HepG2 (cell line): ENCODE measurements around the gene SMAD7. TPM values are rescaled to one million over a fixed set of nuclear protein-coding genes. Genes with fewer than 3 reads are reported as not detected.

ENCODE experiments used
- FOXK2 ChIP-seq: fragments of 450-650 bp; IDR thresholded peaks from 2 replicates; pipeline ENCODE4 v1.6.1; 2016
- HNRNPL ChIP-seq: fragments of 200-400 bp; formaldehyde crosslinking; IDR thresholded peaks from 2 replicates; pipeline ENCODE4 v1.6.1; 2017; ENCODE audit warnings: mild to moderate bottlenecking, low read depth, low read length
- HOXA5 ChIP-seq: sonication (generic); formaldehyde crosslinking; IDR thresholded peaks from 2 replicates; pipeline ENCODE4 v1.4.0; 2020; ENCODE audit warnings: missing genetic modification reagents
- MXI1 ChIP-seq: IDR thresholded peaks from 3 replicates; pipeline ENCODE4 v1.6.1; 2012; ENCODE audit warnings: low read depth, low read length, inconsistent platforms, borderline replicate concordance
- TCF12 ChIP-seq, 2 experiments: fragments of 450-650 bp in 1 of 2; sonication (generic) in 1 of 2; formaldehyde crosslinking in 1 of 2; IDR thresholded peaks; 2 replicates each; pipeline versions ENCODE4 v1.6.1 to v1.8.0; 2017 to 2022; ENCODE audit warnings: antibody characterized with exemption in 1 of 2, mild to moderate bottlenecking in 1 of 2, missing genetic modification reagents in 1 of 2, moderate library complexity in 1 of 2
- ZNF207 ChIP-seq: fragments of 450-650 bp; IDR thresholded peaks from 2 replicates; pipeline ENCODE4 v1.6.1; 2016; ENCODE audit warnings: antibody characterized with exemption, borderline replicate concordance
- ZSCAN20 ChIP-seq: sonication (generic); formaldehyde crosslinking; IDR thresholded peaks from 2 replicates; pipeline ENCODE4 v1.4.0; 2020; ENCODE audit warnings: missing genetic modification reagents, mild to moderate bottlenecking, borderline replicate concordance
- polyA plus RNA-seq, 8 experiments: library from polyadenylated mRNA; depleted of rRNA in 3 of 8; stranded (reverse) in 7 of 8; unstranded in 1 of 8; fragments of >200 nt; fragmentation: Illumina TruSeq in 4 of 8; extraction: Trizol in 4 of 8; gene quantifications; 2 replicates each; pipeline versions ENCODE4 v1.2.1 to v1.2.3, GENCODE V29; 2011 to 2016; ENCODE audit warnings: low read depth in 4 of 8, missing spikeins in 1 of 8, mixed read lengths in 1 of 8; ENCODE audit not compliant: insufficient read depth in 1 of 8
- total RNA-seq, 5 experiments: library from RNA; depleted of rRNA; stranded (reverse); fragments of >200 nt; fragmentation: Illumina TruSeq; extraction: Trizol; gene quantifications; 2 replicates each; pipeline ENCODE4 v1.2.3, GENCODE V29; 2016; ENCODE audit warnings: low read depth in 1 of 5
- TF ChIP-seq, protein P1 (sequence below): sonication (generic); formaldehyde crosslinking; IDR thresholded peaks from 2 replicates; pipeline ENCODE4 v1.4.0; 2020; ENCODE audit warnings: missing genetic modification reagents
- TF ChIP-seq, protein P2 (sequence below): sonication (generic); formaldehyde crosslinking; IDR thresholded peaks from 2 replicates; pipeline ENCODE4 v1.4.0; 2020; ENCODE audit warnings: missing genetic modification reagents, borderline replicate concordance
- TF ChIP-seq, protein P3 (sequence below): sonication (generic); formaldehyde crosslinking; IDR thresholded peaks from 2 replicates; pipeline ENCODE4 v1.4.0; 2020; ENCODE audit warnings: low read depth, missing genetic modification reagents

Gene SMAD7
- total and polyA plus RNA-seq, 2 of the 13 experiments (the other 11 are each of a cell fraction or from before 2014, with no cell fraction given) = 17.4 to 24.7 TPM

DNA sequence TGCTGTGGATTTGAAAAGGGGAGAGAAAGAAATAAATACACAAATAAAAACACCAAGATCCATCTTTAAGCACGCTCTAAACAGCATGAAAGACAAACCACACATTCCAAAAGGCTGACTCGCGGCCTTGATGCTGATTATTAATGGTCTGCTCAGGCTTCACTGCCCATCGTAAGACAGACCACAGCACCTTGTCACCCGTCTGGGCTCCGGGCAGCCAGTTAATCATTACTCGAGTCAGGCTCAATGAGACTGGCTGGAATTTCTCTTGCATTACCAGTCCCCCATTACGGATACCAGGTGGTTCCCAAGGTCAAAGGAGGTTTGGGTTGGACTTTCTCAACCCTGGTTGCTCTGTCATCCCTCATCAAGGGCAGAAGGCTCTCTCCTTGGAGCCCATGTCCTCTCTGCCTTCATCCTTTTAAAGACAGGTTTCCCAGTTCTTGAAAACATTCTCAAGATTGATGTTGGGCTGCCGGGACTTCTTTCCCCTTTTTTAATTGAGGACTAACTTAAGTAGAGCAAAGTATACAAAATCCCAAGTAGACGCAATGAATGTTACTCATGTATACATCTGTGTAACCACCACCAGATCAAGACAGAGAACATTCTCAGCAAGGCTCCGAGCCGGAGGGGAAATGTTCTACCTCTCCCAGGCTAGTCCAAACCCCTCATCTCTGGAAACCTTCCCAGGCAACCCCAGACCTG is 8.1 kb downstream of the SMAD7 start (continued):
- TF ChIP-seq, protein P1, sequence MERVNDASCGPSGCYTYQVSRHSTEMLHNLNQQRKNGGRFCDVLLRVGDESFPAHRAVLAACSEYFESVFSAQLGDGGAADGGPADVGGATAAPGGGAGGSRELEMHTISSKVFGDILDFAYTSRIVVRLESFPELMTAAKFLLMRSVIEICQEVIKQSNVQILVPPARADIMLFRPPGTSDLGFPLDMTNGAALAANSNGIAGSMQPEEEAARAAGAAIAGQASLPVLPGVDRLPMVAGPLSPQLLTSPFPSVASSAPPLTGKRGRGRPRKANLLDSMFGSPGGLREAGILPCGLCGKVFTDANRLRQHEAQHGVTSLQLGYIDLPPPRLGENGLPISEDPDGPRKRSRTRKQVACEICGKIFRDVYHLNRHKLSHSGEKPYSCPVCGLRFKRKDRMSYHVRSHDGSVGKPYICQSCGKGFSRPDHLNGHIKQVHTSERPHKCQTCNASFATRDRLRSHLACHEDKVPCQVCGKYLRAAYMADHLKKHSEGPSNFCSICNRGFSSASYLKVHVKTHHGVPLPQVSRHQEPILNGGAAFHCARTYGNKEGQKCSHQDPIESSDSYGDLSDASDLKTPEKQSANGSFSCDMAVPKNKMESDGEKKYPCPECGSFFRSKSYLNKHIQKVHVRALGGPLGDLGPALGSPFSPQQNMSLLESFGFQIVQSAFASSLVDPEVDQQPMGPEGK (CRISPR knock-in tag) = peak; percentile 76
- TF ChIP-seq MXI1 (peak; percentile 63; the same call in 1 of the 3 replicates), ZSCAN20 (CRISPR knock-in tag) (no peak), TCF12 (IDR thresholded peaks at IDR 0.05) (no peak), TCF12 (CRISPR knock-in tag; IDR thresholded peaks at IDR 0.05) (0 out of 2 replicates have a peak, but pooled peaks have one; percentile 60), FOXK2 (0 out of 2 replicates have a peak, but pooled peaks have one; percentile 6), ZNF207 (no peak), HNRNPL (no peak), HOXA5 (CRISPR knock-in tag) (0 out of 2 replicates have a peak, but pooled peaks have one; percentile 32)
- TF ChIP-seq, protein P2, sequence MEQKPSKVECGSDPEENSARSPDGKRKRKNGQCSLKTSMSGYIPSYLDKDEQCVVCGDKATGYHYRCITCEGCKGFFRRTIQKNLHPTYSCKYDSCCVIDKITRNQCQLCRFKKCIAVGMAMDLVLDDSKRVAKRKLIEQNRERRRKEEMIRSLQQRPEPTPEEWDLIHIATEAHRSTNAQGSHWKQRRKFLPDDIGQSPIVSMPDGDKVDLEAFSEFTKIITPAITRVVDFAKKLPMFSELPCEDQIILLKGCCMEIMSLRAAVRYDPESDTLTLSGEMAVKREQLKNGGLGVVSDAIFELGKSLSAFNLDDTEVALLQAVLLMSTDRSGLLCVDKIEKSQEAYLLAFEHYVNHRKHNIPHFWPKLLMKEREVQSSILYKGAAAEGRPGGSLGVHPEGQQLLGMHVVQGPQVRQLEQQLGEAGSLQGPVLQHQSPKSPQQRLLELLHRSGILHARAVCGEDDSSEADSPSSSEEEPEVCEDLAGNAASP (CRISPR knock-in tag) = peak; percentile 79; the same call in 1 of the 2 replicates
- TF ChIP-seq, protein P3, sequence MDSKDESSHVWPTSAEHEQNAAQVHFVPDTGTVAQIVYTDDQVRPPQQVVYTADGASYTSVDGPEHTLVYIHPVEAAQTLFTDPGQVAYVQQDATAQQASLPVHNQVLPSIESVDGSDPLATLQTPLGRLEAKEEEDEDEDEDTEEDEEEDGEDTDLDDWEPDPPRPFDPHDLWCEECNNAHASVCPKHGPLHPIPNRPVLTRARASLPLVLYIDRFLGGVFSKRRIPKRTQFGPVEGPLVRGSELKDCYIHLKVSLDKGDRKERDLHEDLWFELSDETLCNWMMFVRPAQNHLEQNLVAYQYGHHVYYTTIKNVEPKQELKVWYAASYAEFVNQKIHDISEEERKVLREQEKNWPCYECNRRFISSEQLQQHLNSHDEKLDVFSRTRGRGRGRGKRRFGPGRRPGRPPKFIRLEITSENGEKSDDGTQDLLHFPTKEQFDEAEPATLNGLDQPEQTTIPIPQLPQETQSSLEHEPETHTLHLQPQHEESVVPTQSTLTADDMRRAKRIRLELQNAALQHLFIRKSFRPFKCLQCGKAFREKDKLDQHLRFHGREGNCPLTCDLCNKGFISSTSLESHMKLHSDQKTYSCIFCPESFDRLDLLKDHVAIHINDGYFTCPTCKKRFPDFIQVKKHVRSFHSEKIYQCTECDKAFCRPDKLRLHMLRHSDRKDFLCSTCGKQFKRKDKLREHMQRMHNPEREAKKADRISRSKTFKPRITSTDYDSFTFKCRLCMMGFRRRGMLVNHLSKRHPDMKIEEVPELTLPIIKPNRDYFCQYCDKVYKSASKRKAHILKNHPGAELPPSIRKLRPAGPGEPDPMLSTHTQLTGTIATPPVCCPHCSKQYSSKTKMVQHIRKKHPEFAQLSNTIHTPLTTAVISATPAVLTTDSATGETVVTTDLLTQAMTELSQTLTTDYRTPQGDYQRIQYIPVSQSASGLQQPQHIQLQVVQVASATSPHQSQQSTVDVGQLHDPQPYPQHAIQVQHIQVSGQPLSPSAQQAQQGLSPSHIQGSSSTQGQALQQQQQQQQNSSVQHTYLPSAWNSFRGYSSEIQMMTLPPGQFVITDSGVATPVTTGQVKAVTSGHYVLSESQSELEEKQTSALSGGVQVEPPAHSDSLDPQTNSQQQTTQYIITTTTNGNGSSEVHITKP (CRISPR knock-in tag) = peak; percentile 93
